Activated B cell treated with CpG ODN at 0.5 μM for 24 hours (primary cell): Measurements from ENCODE around the gene MOB1B. TPM values are rescaled to one million over a fixed set of nuclear protein-coding genes. Genes with fewer than 3 reads are reported as not detected.

Source experiments
- ATAC-seq: fragments of 200-7000 bp; cut with Tn5 transposase; one replicate; pipeline ENCODE4 v1.10.0; 2021; ENCODE audit warnings: low read depth, mild to moderate bottlenecking, moderate library complexity
- CTCF ChIA-PET: fragments of 350-600 bp; sonication (Branson Sonifier 250); formaldehyde crosslinking; loops from one replicate; lab custom pipeline; 2021; ENCODE audit warnings: antibody characterized with exemption; lab: Charles Lee
- POLR2A ChIA-PET: fragments of 350-600 bp; sonication (Branson Sonifier 250); formaldehyde crosslinking; loops from one replicate; lab custom pipeline; 2021; ENCODE audit warnings: antibody characterized with exemption; lab: Charles Lee
- DNase-seq: peaks from one replicate; pipeline ENCODE4 v3.0.0; 2022
- H3K27ac Mint-ChIP-seq: one replicate; pipeline ENCODE4 v1.8.0; 2020; ENCODE audit warnings: mixed read lengths
- H3K27me3 Mint-ChIP-seq: one replicate; pipeline ENCODE4 v1.8.0; 2021; ENCODE audit warnings: mixed read lengths
- H3K36me3 Mint-ChIP-seq: one replicate; pipeline ENCODE4 v1.8.0; 2021; ENCODE audit warnings: low read depth, mixed read lengths
- H3K4me1 Mint-ChIP-seq: one replicate; pipeline ENCODE4 v1.8.0; 2021; ENCODE audit warnings: mixed read lengths
- H3K4me3 Mint-ChIP-seq: one replicate; pipeline ENCODE4 v1.8.0; 2020; ENCODE audit warnings: mild to moderate bottlenecking, mixed read lengths
- H3K9me3 Mint-ChIP-seq: one replicate; pipeline ENCODE4 v1.8.0; 2020; ENCODE audit warnings: mixed read lengths
- intact Hi-C: fragments of 100-400 bp; cut with micrococcal nuclease; formaldehyde crosslinking; loops from one replicate; pipeline ENCODE4 v1.15.1; 2024
- total RNA-seq: library from RNA; stranded (reverse); gene quantifications from 2 replicates; pipeline ENCODE4 v1.2.3, GENCODE V29; 2022
- TF ChIP-seq, protein P1 (sequence below): fragments of 200-600 bp; IDR thresholded peaks from one replicate; pipeline ENCODE4 v1.8.0; 2022; ENCODE audit warnings: antibody characterized with exemption, mild to moderate bottlenecking

Gene MOB1B
- total RNA-seq, 1 donor from 2014 or later: 23.4 TPM

- TF ChIP-seq, protein P1, sequence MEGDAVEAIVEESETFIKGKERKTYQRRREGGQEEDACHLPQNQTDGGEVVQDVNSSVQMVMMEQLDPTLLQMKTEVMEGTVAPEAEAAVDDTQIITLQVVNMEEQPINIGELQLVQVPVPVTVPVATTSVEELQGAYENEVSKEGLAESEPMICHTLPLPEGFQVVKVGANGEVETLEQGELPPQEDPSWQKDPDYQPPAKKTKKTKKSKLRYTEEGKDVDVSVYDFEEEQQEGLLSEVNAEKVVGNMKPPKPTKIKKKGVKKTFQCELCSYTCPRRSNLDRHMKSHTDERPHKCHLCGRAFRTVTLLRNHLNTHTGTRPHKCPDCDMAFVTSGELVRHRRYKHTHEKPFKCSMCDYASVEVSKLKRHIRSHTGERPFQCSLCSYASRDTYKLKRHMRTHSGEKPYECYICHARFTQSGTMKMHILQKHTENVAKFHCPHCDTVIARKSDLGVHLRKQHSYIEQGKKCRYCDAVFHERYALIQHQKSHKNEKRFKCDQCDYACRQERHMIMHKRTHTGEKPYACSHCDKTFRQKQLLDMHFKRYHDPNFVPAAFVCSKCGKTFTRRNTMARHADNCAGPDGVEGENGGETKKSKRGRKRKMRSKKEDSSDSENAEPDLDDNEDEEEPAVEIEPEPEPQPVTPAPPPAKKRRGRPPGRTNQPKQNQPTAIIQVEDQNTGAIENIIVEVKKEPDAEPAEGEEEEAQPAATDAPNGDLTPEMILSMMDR: no peak
- H3K4me1 Mint-ChIP-seq: peaks cover 17% of the 10 kb centered on the region
- CTCF ChIA-PET: no interaction called here
- no peak for DNase-seq
- intact Hi-C loops: loop anchor here (5.0 to 10.0 kb wide), 3 partner anchors 48 to 1325 kb away; no protein-coding TSS in a partner anchor
- POLR2A ChIA-PET: no interaction called here
- H3K27ac Mint-ChIP-seq: peak overlapping the region; percentile 59
- H3K4me3 Mint-ChIP-seq: no peak overlapping the region
- H3K36me3 Mint-ChIP-seq: peaks cover 20% of the 10 kb centered on the region
- H3K9me3 Mint-ChIP-seq: no peaks in the 10 kb centered on the region
- no peaks in the 10 kb centered on the region for H3K27me3 Mint-ChIP-seq
- ATAC-seq: peak; percentile 34
Measured at GRCh38 chr4:70979445-70980008, 77.4 kb downstream of the MOB1B start.

DNA sequence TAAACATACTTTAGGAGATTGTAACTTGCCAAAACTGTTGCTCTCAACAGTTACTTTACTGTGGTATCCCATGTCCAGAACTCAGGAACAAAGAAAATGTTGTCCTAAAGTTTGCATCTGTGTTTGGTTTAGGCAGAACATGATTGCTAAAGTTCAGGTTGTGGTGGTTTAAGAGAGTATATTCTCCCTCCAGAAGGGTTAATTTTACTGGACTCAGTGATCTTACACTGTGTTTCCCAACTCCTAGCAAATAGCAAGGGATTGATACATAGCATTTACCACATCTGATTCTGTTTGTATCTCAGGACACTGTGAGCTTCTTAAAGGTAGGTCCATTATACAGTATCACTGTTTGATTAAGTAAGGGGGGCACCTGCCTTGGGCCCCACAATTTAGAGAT lies 78.0 kb downstream of the MOB1B start:
- no peak overlapping the region for H3K4me3 Mint-ChIP-seq
- intact Hi-C loops: loop anchor here (5.0 to 10.0 kb wide), 3 partner anchors 47 to 1325 kb away; no protein-coding TSS in a partner anchor
- peaks cover 15% of the 10 kb centered on the region for H3K36me3 Mint-ChIP-seq
- H3K4me1 Mint-ChIP-seq: peaks cover 17% of the 10 kb centered on the region
- no peak for DNase-seq
- TF ChIP-seq, protein P1: no peak
- no peak for ATAC-seq
- no peak overlapping the region for H3K27ac Mint-ChIP-seq
- H3K9me3 Mint-ChIP-seq: no peaks in the 10 kb centered on the region
- no peaks in the 10 kb centered on the region for H3K27me3 Mint-ChIP-seq
- POLR2A ChIA-PET: no interaction called here
- CTCF ChIA-PET: no interaction called here

GRCh38 chr4:70984106-70984505 lies 81.9 kb downstream of the MOB1B start:
- Mint-ChIP-seq H3K4me3 (no peak overlapping the region), H3K36me3 (peaks cover 2% of the 10 kb centered on the region), H3K27me3 (no peaks in the 10 kb centered on the region), H3K9me3 (no peaks in the 10 kb centered on the region), H3K4me1 (peaks cover 14% of the 10 kb centered on the region), H3K27ac (no peak overlapping the region)
- no peak for DNase-seq
- intact Hi-C loops: loop anchor here (1.0 to 10.0 kb wide), 4 partner anchors 26 to 1321 kb away; no protein-coding TSS in a partner anchor
- TF ChIP-seq, protein P1: no peak
- ATAC-seq: no peak
- ChIA-PET POLR2A (no interaction called here), CTCF (interaction anchor here (0.6 to 1.3 kb wide), 2 partner anchors 10 to 25 kb away, joined by 3 to 4 read pairs; partner anchors contain the start of gene DCK)

DNA sequence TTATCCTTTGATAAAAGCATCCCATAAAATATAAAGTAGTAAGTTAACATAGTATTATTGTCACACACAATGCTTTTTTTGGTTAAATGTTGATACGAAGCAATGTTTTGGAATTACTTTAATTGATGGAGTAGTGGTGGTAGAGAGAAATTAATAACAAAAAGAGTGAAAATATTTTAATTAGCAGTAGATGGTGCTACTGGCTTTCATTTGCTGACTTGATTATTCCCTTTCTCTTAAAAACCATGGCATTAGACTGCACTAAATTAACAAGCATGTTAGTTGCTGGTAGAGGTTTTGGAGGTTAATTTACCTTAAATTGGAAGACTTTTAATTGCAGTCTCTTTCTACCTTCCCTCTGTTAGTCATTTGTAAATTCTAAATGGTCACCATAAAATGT lies 82.4 kb downstream of the MOB1B start:
- no peak for ATAC-seq
- ChIA-PET CTCF (interaction anchor here (1.3 kb wide), 1 partner anchor 9 kb away, joined by 4 read pairs; the partner anchor contains the start of gene DCK), POLR2A (no interaction called here)
- TF ChIP-seq, protein P1: no peak
- Mint-ChIP-seq H3K27ac (no peak overlapping the region), H3K4me3 (no peak overlapping the region), H3K9me3 (no peaks in the 10 kb centered on the region), H3K36me3 (no peaks in the 10 kb centered on the region), H3K27me3 (no peaks in the 10 kb centered on the region), H3K4me1 (peaks cover 9% of the 10 kb centered on the region)
- intact Hi-C loops: loop anchor here (1.0 to 10.0 kb wide), 4 partner anchors 26 to 1320 kb away; no protein-coding TSS in a partner anchor
- DNase-seq: no peak

DNA sequence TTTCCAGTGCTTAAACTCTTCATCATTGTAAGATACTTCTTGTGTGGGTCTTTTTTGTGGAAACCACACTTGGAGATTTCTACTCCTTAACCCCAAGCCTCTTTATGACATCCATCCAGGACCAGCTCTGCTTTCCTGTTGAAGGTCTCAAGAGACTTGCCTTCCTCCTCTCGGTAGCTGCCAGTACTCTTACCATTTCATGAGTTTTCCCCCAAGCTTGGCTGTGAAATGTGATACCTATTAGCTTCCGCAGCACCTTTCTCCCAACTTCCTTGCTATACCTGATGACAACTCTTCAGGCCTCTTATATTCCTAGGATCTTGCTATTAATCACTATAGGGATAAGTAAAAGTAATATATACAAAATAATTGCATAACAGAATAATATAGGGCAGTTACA lies 89.4 kb downstream of the MOB1B start:
- ATAC-seq (no peak), DNase-seq (no peak)
- Mint-ChIP-seq H3K4me1 (peaks cover 38% of the 10 kb centered on the region), H3K4me3 (no peak overlapping the region), H3K9me3 (no peaks in the 10 kb centered on the region), H3K27ac (peak overlapping the region; percentile 41), H3K36me3 (peaks cover 17% of the 10 kb centered on the region), H3K27me3 (no peaks in the 10 kb centered on the region)
- TF ChIP-seq, protein P1: no peak
- ChIA-PET CTCF (no interaction called here), POLR2A (no interaction called here)
- intact Hi-C loops: loop anchor here (5.0 to 10.0 kb wide), 2 partner anchors 44 to 193 kb away; no protein-coding TSS in a partner anchor
